GM12891 (cell line): Measurements from ENCODE around the gene ZMYM5.

ENCODE experiments used
- PAX5 ChIP-seq: IDR thresholded peaks from 2 replicates; pipeline ENCODE4 v1.6.1; 2011; ENCODE audit warnings: low read length, moderate library complexity, mild to moderate bottlenecking; ENCODE audit not compliant: insufficient read depth, severe bottlenecking
- POLR2A ChIP-seq: IDR thresholded peaks from 2 replicates; pipeline ENCODE4 v1.6.1; 2011; ENCODE audit warnings: low read depth, low read length, control low read depth
- POLR2AphosphoS5 ChIP-seq: IDR thresholded peaks from 2 replicates; pipeline ENCODE4 v1.6.1; 2011; ENCODE audit warnings: low read depth, low read length, control low read depth
- SPI1 ChIP-seq: IDR thresholded peaks from 2 replicates; pipeline ENCODE4 v1.6.1; 2011; ENCODE audit warnings: low read depth, low read length, control low read depth
- TAF1 ChIP-seq: IDR thresholded peaks from 2 replicates; pipeline ENCODE4 v1.6.1; 2011; ENCODE audit warnings: low read depth, low read length, control low read depth

GRCh38 chr13:19810996-19811881 lies 52.2 kb downstream of the ZMYM5 start:
- TF ChIP-seq POLR2A: no peak
- no peak for TF ChIP-seq POLR2AphosphoS5
- no peak for TF ChIP-seq SPI1
- TF ChIP-seq PAX5: no peak
- no peak for TF ChIP-seq TAF1
